ENCODE measurements around the gene OR5H2.

Gene OR5H2

GRCh38 chr3:98331329-98331728 is 49.0 kb downstream of the OR5H2 start:
- no peak for DNase-seq (ENCODE audit: low read depth, low spot score)
